ENCODE data around the gene MAP4K1.

Gene MAP4K1

GRCh38 chr19:38542040-38542439 is 75.7 kb downstream of the MAP4K1 start:
- no peak for DNase-seq

GRCh38 chr19:38539751-38540150 is 78.0 kb downstream of the MAP4K1 start:
- no peak for DNase-seq

- DNase-seq, result no peak
Measured at GRCh38 chr19:38538793-38539528, 78.8 kb downstream of the MAP4K1 start.

GRCh38 chr19:38538386-38538785 is 79.4 kb downstream of the MAP4K1 start:
- DNase-seq, result no peak

All from NCI-H510A (cell line).